GM10847 (cell line): ENCODE measurements around the gene NEDD4.

ENCODE experiments used
- POLR2A ChIP-seq: IDR thresholded peaks from 2 replicates; pipeline ENCODE4 v1.6.1; 2011; ENCODE audit not compliant: insufficient read length; ENCODE audit errors: extremely low read depth

Gene NEDD4

GRCh38 chr15:55977231-55977630 is 16.2 kb downstream of the NEDD4 start:
- no peak for TF ChIP-seq POLR2A

GRCh38 chr15:55970286-55970685 is 23.1 kb downstream of the NEDD4 start:
- no peak for TF ChIP-seq POLR2A

GRCh38 chr15:55969582-55969981 is 23.8 kb downstream of the NEDD4 start:
- no peak for TF ChIP-seq POLR2A

GRCh38 chr15:55968923-55969322 is 24.5 kb downstream of the NEDD4 start:
- no peak for TF ChIP-seq POLR2A

- no peak for TF ChIP-seq POLR2A
Observed at GRCh38 chr15:55965091-55965490, 28.3 kb downstream of the NEDD4 start.

GRCh38 chr15:55960946-55961345 is 32.5 kb downstream of the NEDD4 start:
- no peak for TF ChIP-seq POLR2A

- TF ChIP-seq POLR2A = no peak
Observed at GRCh38 chr15:55959744-55960447, 33.5 kb downstream of the NEDD4 start.

- no peak for TF ChIP-seq POLR2A
Observed at GRCh38 chr15:55958349-55958748, 35.1 kb downstream of the NEDD4 start.

GRCh38 chr15:55954862-55955605 is 38.4 kb downstream of the NEDD4 start:
- TF ChIP-seq POLR2A = no peak

GRCh38 chr15:55942332-55942731 is 51.1 kb downstream of the NEDD4 start:
- no peak for TF ChIP-seq POLR2A

GRCh38 chr15:55937040-55937439 is 56.4 kb downstream of the NEDD4 start:
- no peak for TF ChIP-seq POLR2A

GRCh38 chr15:55928955-55929354 is 64.5 kb downstream of the NEDD4 start:
- TF ChIP-seq POLR2A = no peak

GRCh38 chr15:55921744-55922143 is 71.7 kb downstream of the NEDD4 start:
- TF ChIP-seq POLR2A = no peak

GRCh38 chr15:55917881-55918296 is 75.5 kb downstream of the NEDD4 start:
- TF ChIP-seq POLR2A = no peak

GRCh38 chr15:55916666-55917409 is 76.6 kb downstream of the NEDD4 start:
- no peak for TF ChIP-seq POLR2A
